Endothelial cell of umbilical vein (primary cell): ENCODE results near the gene RALBP1. TPM values are rescaled to one million over a fixed set of nuclear protein-coding genes. Genes with fewer than 3 reads are reported as not detected.

Experiments used
- BruUV-seq: library from RNA; stranded (reverse); fragments of 400-500 nt; replicated peaks from 2 replicates; lab custom pipeline; 2021; lab: Mats Ljungman, UMichigan
- CTCF ChIA-PET: fragments of 300-600, 350-600 bp; sonication (Branson Sonifier 250); formaldehyde crosslinking; loops from one replicate; lab custom pipeline; 2021; ENCODE audit warnings: antibody characterized with exemption, inconsistent platforms; lab: Charles Lee
- POLR2A ChIA-PET: fragments of 300-600, 350-600 bp; sonication (Branson Sonifier 250); formaldehyde crosslinking; loops from one replicate; lab custom pipeline; 2021; ENCODE audit warnings: antibody characterized with exemption, inconsistent platforms; lab: Charles Lee
- DNase-seq: peaks from one replicate; pipeline ENCODE4 v3.0.0-alpha.2; 2011; ENCODE audit warnings: low read depth, low spot score
- FAIRE-seq: peaks from 2 replicates; lab custom pipeline; 2011; peaks lifted over from hg19 to GRCh38; lab: Jason Lieb, UNC
- H2AFZ ChIP-seq: 2 replicates; pipeline ENCODE4 v1.6.0; 2012; ENCODE audit warnings: low read depth, low read length, control low read depth, inconsistent platforms
- H3K27ac ChIP-seq: 2 replicates; pipeline ENCODE4 v1.5.1; 2011; ENCODE audit warnings: low read depth, mild to moderate bottlenecking, control low read depth, low read length, moderate library complexity; ENCODE audit not compliant: insufficient read depth
- H3K27me3 ChIP-seq, 2 experiments: 2 replicates each; pipeline versions ENCODE4 v1.6.0 to v1.6.1; 2011; ENCODE audit warnings: low read length in 2 of 2, mixed read lengths in 1 of 2; ENCODE audit not compliant: control insufficient read depth in 2 of 2, insufficient read depth in 2 of 2
- H3K36me3 ChIP-seq, 2 experiments: 2 replicates in 1 of 2; 3 replicates in 1 of 2; pipeline ENCODE4 v1.5.1; 2011; ENCODE audit warnings: low read length in 2 of 2, mild to moderate bottlenecking in 1 of 2, moderate library complexity in 1 of 2; ENCODE audit not compliant: control insufficient read depth in 2 of 2, insufficient read depth in 2 of 2; ENCODE audit errors: extremely low read depth in 1 of 2
- H3K4me1 ChIP-seq: 3 replicates; pipeline ENCODE4 v1.5.1; 2011; ENCODE audit warnings: mild to moderate bottlenecking, low read length; ENCODE audit not compliant: control insufficient read depth, insufficient read depth; ENCODE audit errors: extremely low read depth
- H3K4me2 ChIP-seq: 2 replicates; pipeline ENCODE4 v1.6.1; 2011; ENCODE audit warnings: low read length, control low read depth, mixed read lengths; ENCODE audit not compliant: insufficient read depth
- H3K4me3 ChIP-seq, 3 experiments: fragments of 200-600 bp in 1 of 3; sonication (generic), shearing (Covaris generic) in 1 of 3; replicated peaks in 1 of 3; 2 replicates each; pipeline ENCODE4 v1.5.1; 2011 to 2016; ENCODE audit warnings: control low read depth in 3 of 3, low read length in 3 of 3, mild to moderate bottlenecking in 2 of 3, inconsistent platforms in 1 of 3, low read depth in 1 of 3, moderate library complexity in 1 of 3; ENCODE audit not compliant: insufficient read depth in 1 of 3
- H3K79me2 ChIP-seq: 2 replicates; pipeline ENCODE4 v1.6.0; 2012; ENCODE audit warnings: low read length, inconsistent platforms; ENCODE audit not compliant: control insufficient read depth, insufficient read depth
- H3K9ac ChIP-seq: replicated peaks from 2 replicates; pipeline ENCODE3; 2011; ENCODE audit warnings: low read length, control low read depth; ENCODE audit not compliant: insufficient read depth; ENCODE audit errors: extremely low read depth
- H3K9me1 ChIP-seq: replicated peaks from 3 replicates; pipeline ENCODE4 v1.6.0; 2011; ENCODE audit warnings: mild to moderate bottlenecking, low read length; ENCODE audit not compliant: control insufficient read depth, insufficient read depth; ENCODE audit errors: extremely low read depth
- H3K9me3 ChIP-seq: replicated peaks from 2 replicates; pipeline ENCODE4 v1.5.1; 2012; ENCODE audit warnings: low read length, inconsistent platforms; ENCODE audit not compliant: control insufficient read depth, insufficient read depth
- H4K20me1 ChIP-seq: replicated peaks from 2 replicates; pipeline ENCODE3; 2011; ENCODE audit warnings: mild to moderate bottlenecking, low read length; ENCODE audit not compliant: control insufficient read depth, insufficient read depth; ENCODE audit errors: extremely low read depth
- CTCF ChIP-seq, 2 donors: IDR thresholded peaks; 1 replicate in 1 of 2; 2 replicates in 1 of 2; pipeline ENCODE4 v1.5.1; 2011; ENCODE audit warnings: low read length in 2 of 2, mild to moderate bottlenecking in 2 of 2, moderate library complexity in 2 of 2, control low read depth in 1 of 2, inconsistent platforms in 1 of 2, low read depth in 1 of 2; ENCODE audit not compliant: insufficient read depth in 1 of 2; ENCODE audit errors: extremely low read depth in 1 of 2
- EZH2 ChIP-seq: IDR thresholded peaks from 2 replicates; pipeline ENCODE4 v1.6.1; 2012; ENCODE audit warnings: borderline replicate concordance, low read depth, mild to moderate bottlenecking, moderate library complexity, low read length, inconsistent platforms; ENCODE audit not compliant: severe bottlenecking
- FOS ChIP-seq: IDR thresholded peaks from 2 replicates; pipeline ENCODE4 v1.6.1; 2011; ENCODE audit warnings: mild to moderate bottlenecking, low read length, moderate library complexity, borderline replicate concordance; ENCODE audit not compliant: insufficient read depth
- JUN ChIP-seq: IDR thresholded peaks from 2 replicates; pipeline ENCODE4 v1.6.1; 2011; ENCODE audit warnings: borderline replicate concordance, low read depth; ENCODE audit not compliant: insufficient read length, insufficient read depth
- POLR2A ChIP-seq: IDR thresholded peaks from 2 replicates; pipeline ENCODE4 v1.6.1; 2012; ENCODE audit warnings: low read depth, mild to moderate bottlenecking, control low read depth, low read length
- dilution Hi-C: fragments of 300-500 bp; cut with MboI; formaldehyde crosslinking; loops from one replicate; pipeline ENCODE4 v1.15.0; 2019; ENCODE audit warnings: low sequenced_read_pairs; ENCODE audit not compliant: extremely low pct_ligation_motif_present
- intact Hi-C: fragments of 100-400 bp; cut with micrococcal nuclease; formaldehyde crosslinking; loops from one replicate; pipeline ENCODE4 v1.10.0; 2022
- polyA plus RNA-seq, 4 experiments: library from polyadenylated mRNA; depleted of rRNA in 3 of 4; stranded (reverse) in 3 of 4; unstranded in 1 of 4; fragments of >200 nt; gene quantifications; 2 replicates each; pipeline versions ENCODE4 v1.2.1 to v1.2.3, GENCODE V29; 2011 to 2012; ENCODE audit warnings: missing spikeins in 1 of 4
- total RNA-seq: library from RNA; stranded (reverse); gene quantifications from 2 replicates; pipeline ENCODE4 v1.2.3, GENCODE V29; 2021

Gene RALBP1
- total and polyA plus RNA-seq, 2 donors (not counting 3 experiments of a cell fraction or from before 2014, with no cell fraction given), result 55.8 to 68.4 TPM

DNA sequence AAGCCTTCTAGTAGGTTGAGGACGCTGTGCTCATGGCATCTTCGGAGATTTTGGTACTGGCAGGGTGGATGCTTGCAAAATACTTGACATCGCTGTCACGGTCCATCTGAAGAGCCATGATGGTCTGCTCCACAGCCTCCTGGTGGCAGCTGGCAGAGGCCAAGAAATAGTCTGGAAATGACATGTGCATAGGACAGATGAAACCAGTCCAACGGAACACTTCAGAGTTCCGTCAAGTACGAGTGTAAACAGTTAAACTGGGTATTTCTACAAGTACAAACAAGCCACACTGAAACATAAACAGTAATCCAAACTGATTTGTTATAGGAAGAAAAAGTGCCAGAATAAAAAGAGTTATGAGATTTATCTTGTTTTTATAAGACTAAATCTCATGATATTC is 72.5 kb downstream of the RALBP1 start:
- intact Hi-C loops, result no loop called here

More for the DNA sequence above, 72.5 kb downstream of the RALBP1 start:
- no peaks in the 10 kb centered on the region for H4K20me1 ChIP-seq
- H3K27me3 ChIP-seq, result no peaks in the 10 kb centered on the region
- dilution Hi-C loops, result no loop called here
- no peaks in the 10 kb centered on the region for H3K9me3 ChIP-seq
- H3K4me3 ChIP-seq, result no peak overlapping the region
- TF ChIP-seq FOS, result no peak
- TF ChIP-seq CTCF (IDR thresholded peaks at IDR 0.05; ENCODE audit: extremely low read depth in 1 of 2, insufficient read depth in 1 of 2, low read depth in 1 of 2, low read length in 2 of 2), result no peak
- TF ChIP-seq EZH2, result no peak
- TF ChIP-seq JUN, result no peak
- no peak for TF ChIP-seq POLR2A
- ChIA-PET CTCF (no interaction called here), POLR2A (no interaction called here)
- FAIRE-seq, result no peak
- H3K9ac ChIP-seq, result no peak overlapping the region
- no peaks in the 10 kb centered on the region for H3K79me2 ChIP-seq
- no peak overlapping the region for H3K27ac ChIP-seq
- no peaks in the 10 kb centered on the region for H3K9me1 ChIP-seq
- no peak overlapping the region for H3K4me2 ChIP-seq
- H3K36me3 ChIP-seq, result peaks cover 30 to 45% of the 10 kb centered on the region in 2 experiments
- no peak for DNase-seq
- no TSS peak for BruUV-seq
- no peak overlapping the region for H2AFZ ChIP-seq
- H3K4me1 ChIP-seq, result no peaks in the 10 kb centered on the region
